Neural cell (in vitro differentiated cells): ENCODE results near the gene TAF3. TPM values are rescaled to one million over a fixed set of nuclear protein-coding genes. Genes with fewer than 3 reads are reported as not detected.

Experiments used
- H2AFZ ChIP-seq: fragments of 200-600, 300-800 bp; sonication (generic), shearing (Covaris generic); 2 replicates; pipeline ENCODE4 v1.6.0; 2014; ENCODE audit warnings: low read depth, mild to moderate bottlenecking, antibody characterized with exemption, low read length, moderate library complexity
- H3F3A ChIP-seq: fragments of 200-600 bp; shearing (Covaris generic); 2 replicates; pipeline ENCODE4 v1.6.1; 2016; ENCODE audit warnings: mild to moderate bottlenecking, moderate library complexity, mixed read lengths, antibody characterized with exemption, low read length; ENCODE audit not compliant: insufficient read depth, poor library complexity, severe bottlenecking
- H3K27ac ChIP-seq: fragments of 200-600, 300-800 bp; sonication (generic), shearing (Covaris generic); 2 replicates; pipeline ENCODE4 v1.5.1; 2014; ENCODE audit warnings: mild to moderate bottlenecking, low read length, moderate library complexity
- H3K27me3 ChIP-seq: fragments of 300-800, 200-600 bp; sonication (generic), shearing (Covaris generic); 2 replicates; pipeline ENCODE4 v1.6.0; 2014; ENCODE audit warnings: mild to moderate bottlenecking, low read depth, low read length, moderate library complexity; ENCODE audit not compliant: insufficient read depth
- H3K36me3 ChIP-seq: fragments of 300-800, 200-600 bp; sonication (generic), shearing (Covaris generic); 2 replicates; pipeline ENCODE4 v1.5.1; 2014; ENCODE audit warnings: mild to moderate bottlenecking, antibody characterized with exemption, low read length, moderate library complexity; ENCODE audit not compliant: insufficient read depth
- H3K4me2 ChIP-seq: fragments of 300-800, 200-600 bp; sonication (generic), shearing (Covaris generic); 2 replicates; pipeline ENCODE4 v1.6.0; 2014; ENCODE audit warnings: mild to moderate bottlenecking, low read length
- H3K4me3 ChIP-seq: fragments of 300-800, 200-600 bp; sonication (generic), shearing (Covaris generic); 2 replicates; pipeline ENCODE4 v1.5.1; 2014; ENCODE audit warnings: mild to moderate bottlenecking, low read length, moderate library complexity
- H3K79me2 ChIP-seq: fragments of 200-600 bp; shearing (Covaris generic); replicated peaks from 2 replicates; pipeline ENCODE4 v1.6.0; 2014; ENCODE audit warnings: mild to moderate bottlenecking, low read length, moderate library complexity; ENCODE audit not compliant: insufficient read depth
- H3K9ac ChIP-seq: fragments of 300-800, 200-600 bp; sonication (generic), shearing (Covaris generic); 2 replicates; pipeline ENCODE4 v1.6.1; 2016; ENCODE audit warnings: mild to moderate bottlenecking, low read length, mixed read lengths
- H3K9me2 ChIP-seq: fragments of 200-600 bp; shearing (Covaris generic); 2 replicates; pipeline ENCODE4 v1.6.1; 2016; ENCODE audit warnings: mild to moderate bottlenecking, low read length, mixed read lengths; ENCODE audit not compliant: insufficient read depth
- H3K9me3 ChIP-seq: fragments of 200-600, 300-800 bp; sonication (generic), shearing (Covaris generic); 2 replicates; pipeline ENCODE4 v1.6.1; 2016; ENCODE audit warnings: mild to moderate bottlenecking, mixed run types, low read length, moderate library complexity, mixed read lengths
- H4K20me1 ChIP-seq: fragments of 200-600 bp; shearing (Covaris generic); 2 replicates; pipeline ENCODE4 v1.6.1; 2016; ENCODE audit warnings: mild to moderate bottlenecking, mixed run types; ENCODE audit not compliant: insufficient read depth
- CTCF ChIP-seq: fragments of 450-650 bp; IDR thresholded peaks from 2 replicates; pipeline ENCODE4 v1.5.1; 2014; ENCODE audit warnings: antibody characterized with exemption, mild to moderate bottlenecking, moderate library complexity; ENCODE audit not compliant: poor library complexity, severe bottlenecking
- EP300 ChIP-seq: fragments of 450-650 bp; conservative IDR thresholded peaks from 2 replicates; pipeline ENCODE4 v1.6.1; 2014; ENCODE audit warnings: antibody characterized with exemption, mild to moderate bottlenecking, moderate library complexity; ENCODE audit not compliant: poor library complexity, severe bottlenecking
- EZH2 ChIP-seq: fragments of 200-600, 300-800 bp; shearing (Covaris generic), sonication (generic); IDR thresholded peaks from 2 replicates; pipeline ENCODE4 v1.6.1; 2014; ENCODE audit warnings: antibody characterized with exemption, low read length, borderline replicate concordance, mild to moderate bottlenecking; ENCODE audit not compliant: insufficient read depth, poor library complexity, severe bottlenecking
- MXI1 ChIP-seq: fragments of 450-650 bp; conservative IDR thresholded peaks from 2 replicates; pipeline ENCODE4 v1.6.1; 2014; ENCODE audit warnings: antibody characterized with exemption, mild to moderate bottlenecking; ENCODE audit not compliant: poor library complexity, severe bottlenecking
- POLR2AphosphoS5 ChIP-seq: IDR thresholded peaks from 2 replicates; pipeline ENCODE4 v1.6.1; 2012
- RAD21 ChIP-seq: fragments of 450-650 bp; conservative IDR thresholded peaks from 2 replicates; pipeline ENCODE4 v1.6.1; 2014; ENCODE audit warnings: antibody characterized with exemption, mild to moderate bottlenecking, moderate library complexity
- REST ChIP-seq: IDR thresholded peaks from 2 replicates; pipeline ENCODE4 v1.6.1; 2012; ENCODE audit warnings: borderline replicate concordance
- SMC3 ChIP-seq: fragments of 450-650 bp; conservative IDR thresholded peaks from 2 replicates; pipeline ENCODE4 v1.6.1; 2014; ENCODE audit warnings: antibody characterized with exemption, mild to moderate bottlenecking, moderate library complexity; ENCODE audit not compliant: poor library complexity
- TAF1 ChIP-seq: IDR thresholded peaks from 2 replicates; pipeline ENCODE4 v1.6.1; 2012; ENCODE audit warnings: low read depth
- polyA plus RNA-seq: library from polyadenylated mRNA; depleted of rRNA; stranded (reverse); fragments of >200 nt; gene quantifications from 2 replicates; pipeline ENCODE4 v1.2.3, GENCODE V29; 2014

The TAF3 gene
- polyA plus RNA-seq, 1 donor from 2014 or later = 2.0 TPM

GRCh38 chr10:8060704-8061121 is 242.4 kb downstream of the TAF3 start:
- H3K79me2 ChIP-seq = no peaks in the 10 kb centered on the region
- H3K27ac ChIP-seq = no peak overlapping the region
- no peak overlapping the region for H3K4me2 ChIP-seq
- no peak overlapping the region for H2AFZ ChIP-seq
- no peak overlapping the region for H3K9ac ChIP-seq
- no peaks in the 10 kb centered on the region for H4K20me1 ChIP-seq
- H3K27me3 ChIP-seq = peaks cover 100% of the 10 kb centered on the region
- TF ChIP-seq SMC3 (no peak), REST (no peak), CTCF (no peak), RAD21 (no peak), TAF1 (no peak), POLR2AphosphoS5 (no peak), EP300 (no peak), MXI1 (no peak), EZH2 (no peak)
- no peak overlapping the region for H3K4me3 ChIP-seq
- H3K36me3 ChIP-seq = no peaks in the 10 kb centered on the region
- H3K9me3 ChIP-seq = no peaks in the 10 kb centered on the region
- H3F3A ChIP-seq = no peaks in the 10 kb centered on the region
- no peaks in the 10 kb centered on the region for H3K9me2 ChIP-seq

GRCh38 chr10:8061274-8062211 is 243.2 kb downstream of the TAF3 start:
- H3F3A ChIP-seq = no peaks in the 10 kb centered on the region
- no peak overlapping the region for H3K4me3 ChIP-seq
- TF ChIP-seq TAF1 (no peak), EZH2 (no peak), RAD21 (no peak)
- no peaks in the 10 kb centered on the region for H3K79me2 ChIP-seq
- H4K20me1 ChIP-seq = no peaks in the 10 kb centered on the region
- peaks cover 99% of the 10 kb centered on the region for H3K27me3 ChIP-seq
- H3K36me3 ChIP-seq = no peaks in the 10 kb centered on the region
- H3K9ac ChIP-seq = no peak overlapping the region
- H3K27ac ChIP-seq = no peak overlapping the region
- H2AFZ ChIP-seq = no peak overlapping the region
- H3K9me2 ChIP-seq = no peaks in the 10 kb centered on the region
- no peak overlapping the region for H3K4me2 ChIP-seq
- no peaks in the 10 kb centered on the region for H3K9me3 ChIP-seq
